CD4-positive, alpha-beta T cell (primary cell): Measurements from ENCODE around the gene RASSF8. TPM values are rescaled to one million over a fixed set of nuclear protein-coding genes. Genes with fewer than 3 reads are reported as not detected.

ENCODE experiments used
- ATAC-seq: fragments of 200-7000 bp; cut with Tn5 transposase; one replicate; pipeline ENCODE4 v1.10.0; 2022; ENCODE audit warnings: mild to moderate bottlenecking; ENCODE audit not compliant: poor library complexity
- CTCF ChIA-PET: fragments of 350-600 bp; sonication (Branson Sonifier 250); formaldehyde crosslinking; loops from one replicate; lab custom pipeline; 2021; ENCODE audit warnings: antibody characterized with exemption, inconsistent platforms; lab: Charles Lee
- POLR2A ChIA-PET: fragments of 350-600 bp; sonication (Branson Sonifier 250); formaldehyde crosslinking; loops from one replicate; lab custom pipeline; 2021; ENCODE audit warnings: antibody characterized with exemption, inconsistent platforms; lab: Charles Lee
- DNase-seq, 14 experiments: peaks; one replicate each; pipeline ENCODE4 v3.0.0-alpha.2; 2013 to 2020; ENCODE audit warnings: mixed read lengths in 2 of 14
- H3K27ac ChIP-seq, 2 donors: one replicate each; pipeline versions ENCODE4 v1.5.1 to v1.7.0; 2013; ENCODE audit warnings: low read length in 2 of 2, low read depth in 1 of 2, mild to moderate bottlenecking in 1 of 2
- H3K27me3 ChIP-seq, 2 experiments: 1 replicate in 1 of 2; 2 replicates in 1 of 2; pipeline versions ENCODE4 v1.6.1 to v1.7.0; 2013; ENCODE audit warnings: low read length in 2 of 2, control low read depth in 1 of 2, mild to moderate bottlenecking in 1 of 2, moderate library complexity in 1 of 2; ENCODE audit not compliant: insufficient read depth in 2 of 2, control insufficient read depth in 1 of 2
- H3K36me3 ChIP-seq: one replicate; pipeline ENCODE4 v1.6.1; 2013; ENCODE audit warnings: low read length, control low read depth; ENCODE audit not compliant: insufficient read depth
- H3K4me1 ChIP-seq: one replicate; pipeline ENCODE4 v1.6.1; 2013; ENCODE audit warnings: low read length, control low read depth; ENCODE audit not compliant: insufficient read depth
- H3K4me3 ChIP-seq: one replicate; pipeline ENCODE4 v1.5.1; 2013; ENCODE audit warnings: mild to moderate bottlenecking, low read length, moderate library complexity
- H3K9me3 ChIP-seq, 2 experiments: 1 replicate in 1 of 2; 2 replicates in 1 of 2; pipeline versions ENCODE4 v1.6.1 to v1.7.0; 2013; ENCODE audit warnings: low read length in 2 of 2, mild to moderate bottlenecking in 2 of 2, control low read depth in 1 of 2, moderate library complexity in 1 of 2; ENCODE audit not compliant: control insufficient read depth in 1 of 2, insufficient read depth in 1 of 2
- H3K27ac Mint-ChIP-seq: one replicate; pipeline ENCODE4 v1.8.0; 2020; ENCODE audit warnings: mixed read lengths
- H3K27me3 Mint-ChIP-seq: one replicate; pipeline ENCODE4 v1.8.0; 2021; ENCODE audit warnings: mixed read lengths
- H3K36me3 Mint-ChIP-seq: one replicate; pipeline ENCODE4 v1.8.0; 2021; ENCODE audit warnings: low read depth, mixed read lengths
- H3K4me1 Mint-ChIP-seq: one replicate; pipeline ENCODE4 v1.8.0; 2021; ENCODE audit warnings: low read depth, mixed read lengths
- H3K4me3 Mint-ChIP-seq: one replicate; pipeline ENCODE4 v1.8.0; 2020; ENCODE audit warnings: mild to moderate bottlenecking, mixed read lengths
- H3K9me3 Mint-ChIP-seq: one replicate; pipeline ENCODE4 v1.8.0; 2020; ENCODE audit warnings: mixed read lengths
- intact Hi-C, 2 experiments: fragments of 100-400 bp; cut with DNase I in 1 of 2; cut with micrococcal nuclease in 1 of 2; formaldehyde crosslinking; loops; one replicate each; pipeline versions ENCODE4 v1.15.1 to v1.9.0; 2023 to 2025; cut with DNase I, micrococcal nuclease
- total RNA-seq, 174 experiments: library from RNA in 2 of 174; stranded (reverse) in 2 of 174; gene quantifications; one replicate each; pipeline ENCODE4 v1.2.3 and lab custom pipeline; 2021 to 2026
- TF ChIP-seq, protein P1 (sequence below): fragments of 200-600 bp; IDR thresholded peaks from one replicate; pipeline ENCODE4 v1.8.0; 2022; ENCODE audit warnings: antibody characterized with exemption, mild to moderate bottlenecking

Gene RASSF8
- total RNA-seq, 2 experiments from 2014 or later: 0.71 to 1.4 TPM

DNA sequence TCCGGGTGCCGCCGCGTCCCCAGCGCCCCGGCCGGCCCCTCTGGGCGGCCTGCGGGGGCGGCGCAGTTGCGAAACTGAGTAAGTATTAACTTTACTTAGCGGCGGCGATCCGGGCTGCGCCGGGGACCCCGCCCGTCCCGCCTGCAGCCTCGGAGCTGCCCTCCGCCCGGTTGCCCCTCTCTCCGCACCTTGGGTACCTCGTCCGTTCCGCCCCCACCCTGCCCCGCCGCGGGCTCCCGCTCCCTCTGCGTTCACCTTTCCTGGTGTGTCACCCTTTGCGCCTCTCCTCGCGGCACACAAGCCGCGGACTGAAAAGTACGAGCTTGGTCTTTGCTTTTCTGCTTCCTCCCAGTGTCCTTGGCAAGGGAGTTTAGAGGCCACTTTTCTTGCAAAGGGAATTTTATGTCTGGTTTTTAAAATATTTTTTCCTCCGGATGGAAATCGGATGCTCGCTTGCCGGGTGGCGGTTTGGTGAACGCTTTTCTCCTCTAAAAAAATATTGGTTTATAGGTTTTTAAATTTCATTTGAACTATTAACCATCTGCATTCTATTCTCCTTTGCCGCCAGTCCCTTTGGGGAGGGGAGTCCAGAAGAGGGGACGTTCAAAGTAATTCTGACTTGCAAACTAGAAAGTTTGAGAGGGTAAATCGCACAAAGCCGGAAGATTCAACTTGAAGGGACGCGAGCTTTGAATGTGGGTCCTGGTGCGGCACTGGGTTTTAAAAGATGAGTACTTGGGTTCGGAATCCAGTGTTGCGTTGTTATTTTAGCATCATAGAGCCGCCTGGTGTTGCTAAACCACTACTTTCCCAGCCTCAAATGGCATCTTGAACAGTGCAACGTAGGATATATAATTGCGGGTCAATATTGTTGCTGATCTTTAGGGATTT lies 834 bp downstream of the RASSF8 start:
- peak; percentile 37 for ATAC-seq
- Mint-ChIP-seq H3K9me3 (no peaks in the 10 kb centered on the region), H3K4me3 (peak overlapping the region; percentile 84), H3K27me3 (peaks cover 71% of the 10 kb centered on the region), H3K36me3 (no peaks in the 10 kb centered on the region), H3K4me1 (peaks cover 19% of the 10 kb centered on the region), H3K27ac (peak overlapping the region; percentile 35)
- Histone ChIP-seq H3K4me1 (peaks cover 8% of the 10 kb centered on the region), H3K36me3 (no peaks in the 10 kb centered on the region), H3K9me3 (no peaks in the 10 kb centered on the region), H3K27ac (no peak overlapping the region), H3K27me3 (peaks cover 28 to 37% of the 10 kb centered on the region in 2 experiments), H3K4me3 (peak overlapping the region; percentile 32)
- CTCF ChIA-PET: no interaction called here
- TF ChIP-seq, protein P1, sequence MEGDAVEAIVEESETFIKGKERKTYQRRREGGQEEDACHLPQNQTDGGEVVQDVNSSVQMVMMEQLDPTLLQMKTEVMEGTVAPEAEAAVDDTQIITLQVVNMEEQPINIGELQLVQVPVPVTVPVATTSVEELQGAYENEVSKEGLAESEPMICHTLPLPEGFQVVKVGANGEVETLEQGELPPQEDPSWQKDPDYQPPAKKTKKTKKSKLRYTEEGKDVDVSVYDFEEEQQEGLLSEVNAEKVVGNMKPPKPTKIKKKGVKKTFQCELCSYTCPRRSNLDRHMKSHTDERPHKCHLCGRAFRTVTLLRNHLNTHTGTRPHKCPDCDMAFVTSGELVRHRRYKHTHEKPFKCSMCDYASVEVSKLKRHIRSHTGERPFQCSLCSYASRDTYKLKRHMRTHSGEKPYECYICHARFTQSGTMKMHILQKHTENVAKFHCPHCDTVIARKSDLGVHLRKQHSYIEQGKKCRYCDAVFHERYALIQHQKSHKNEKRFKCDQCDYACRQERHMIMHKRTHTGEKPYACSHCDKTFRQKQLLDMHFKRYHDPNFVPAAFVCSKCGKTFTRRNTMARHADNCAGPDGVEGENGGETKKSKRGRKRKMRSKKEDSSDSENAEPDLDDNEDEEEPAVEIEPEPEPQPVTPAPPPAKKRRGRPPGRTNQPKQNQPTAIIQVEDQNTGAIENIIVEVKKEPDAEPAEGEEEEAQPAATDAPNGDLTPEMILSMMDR: no peak
- DNase-seq: peak in 1 of 14 experiments; percentile 1
- POLR2A ChIA-PET: no interaction called here
- intact Hi-C loops: no loop called here

DNA sequence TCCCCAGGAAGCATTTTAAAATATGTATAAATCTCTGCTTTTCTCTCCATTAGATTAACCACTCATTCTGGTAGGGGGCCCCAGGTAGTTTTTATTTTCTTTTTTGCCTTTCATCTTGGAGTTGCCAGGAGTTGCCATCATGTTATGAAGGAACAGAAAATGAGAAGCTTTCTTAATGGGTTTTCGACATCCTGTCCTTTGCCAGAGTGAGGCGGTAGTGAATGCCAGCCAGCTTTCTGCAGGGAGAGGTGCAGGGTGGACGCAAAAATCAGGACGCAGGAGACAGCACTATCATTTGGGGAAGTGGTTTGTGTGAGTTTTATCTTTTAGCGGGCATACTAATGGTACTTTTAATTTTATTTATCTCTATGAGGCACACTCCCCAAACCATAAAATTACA lies 1.7 kb downstream of the RASSF8 start:
- H3K27ac Mint-ChIP-seq: no peak overlapping the region
- H3K4me3 ChIP-seq: no peak overlapping the region
- ATAC-seq: no peak

DNA sequence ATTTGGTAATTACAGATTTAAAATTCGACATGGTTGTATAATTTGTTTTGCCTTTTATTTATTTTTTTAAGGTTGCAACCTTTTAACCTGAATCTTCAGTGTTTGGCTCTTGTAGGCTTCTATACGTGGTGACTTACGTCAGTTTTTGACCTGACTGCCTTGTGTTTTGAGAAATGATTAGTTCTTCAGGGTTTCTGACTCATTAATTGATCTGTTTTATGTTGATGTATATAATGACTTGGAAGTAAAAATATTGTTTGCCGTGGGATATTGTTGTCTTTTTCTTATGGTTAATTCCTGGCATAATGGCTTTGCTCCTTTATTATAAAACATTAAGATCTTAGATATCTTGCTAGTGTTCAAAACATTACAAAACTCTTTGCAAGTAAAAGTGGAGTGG lies 2.5 kb downstream of the RASSF8 start:
- no peaks in the 10 kb centered on the region for H3K36me3 ChIP-seq
- H3K4me3 ChIP-seq: no peak overlapping the region
- no peak for ATAC-seq
- peaks cover 19% of the 10 kb centered on the region for H3K4me1 Mint-ChIP-seq
- CTCF ChIA-PET: no interaction called here
- intact Hi-C loops: no loop called here
- TF ChIP-seq, protein P1: no peak
- H3K9me3 ChIP-seq: no peaks in the 10 kb centered on the region
- POLR2A ChIA-PET: no interaction called here
- peaks cover 28 to 34% of the 10 kb centered on the region in 2 experiments for H3K27me3 ChIP-seq
- H3K4me3 Mint-ChIP-seq: peak overlapping the region; percentile 9
- H3K9me3 Mint-ChIP-seq: no peaks in the 10 kb centered on the region
- no peak for DNase-seq
- H3K27ac Mint-ChIP-seq: no peak overlapping the region
- no peak overlapping the region for H3K27ac ChIP-seq
- no peaks in the 10 kb centered on the region for H3K36me3 Mint-ChIP-seq
- H3K4me1 ChIP-seq: peaks cover 8% of the 10 kb centered on the region
- H3K27me3 Mint-ChIP-seq: peaks cover 69% of the 10 kb centered on the region

More for the DNA sequence above, 1.7 kb downstream of the RASSF8 start:
- intact Hi-C loops: no loop called here
- H3K4me1 Mint-ChIP-seq: peaks cover 19% of the 10 kb centered on the region
- H3K4me3 Mint-ChIP-seq: peak overlapping the region; percentile 84
- no peaks in the 10 kb centered on the region for H3K36me3 Mint-ChIP-seq
- Histone ChIP-seq H3K36me3 (no peaks in the 10 kb centered on the region), H3K27me3 (peaks cover 28 to 34% of the 10 kb centered on the region in 2 experiments), H3K9me3 (no peaks in the 10 kb centered on the region), H3K27ac (no peak overlapping the region), H3K4me1 (peaks cover 8% of the 10 kb centered on the region)
- H3K9me3 Mint-ChIP-seq: no peaks in the 10 kb centered on the region
- TF ChIP-seq, protein P1: no peak
- CTCF ChIA-PET: no interaction called here
- POLR2A ChIA-PET: interaction anchor here (0.6 kb wide), 1 partner anchor 578 kb away, joined by 3 read pairs; no protein-coding TSS in a partner anchor
- peak in 1 of 14 experiments; percentile 1 for DNase-seq
- peaks cover 74% of the 10 kb centered on the region for H3K27me3 Mint-ChIP-seq
